NCI-H2196 treated with DMSO at 0.1 percent for 48 hours (cell line): ENCODE results near the gene CES1.
"Not testable (repeated sequence)": the region's sequence is repeated elsewhere in the genome, so short reads cannot be mapped to it uniquely, and the experiment has no call there.

ENCODE experiments used
- DNase-seq: peaks from one replicate; lab custom pipeline; 2025; ENCODE audit not compliant: unreplicated experiment; lab: John Stamatoyannopoulos, UW

Gene CES1

DNA sequence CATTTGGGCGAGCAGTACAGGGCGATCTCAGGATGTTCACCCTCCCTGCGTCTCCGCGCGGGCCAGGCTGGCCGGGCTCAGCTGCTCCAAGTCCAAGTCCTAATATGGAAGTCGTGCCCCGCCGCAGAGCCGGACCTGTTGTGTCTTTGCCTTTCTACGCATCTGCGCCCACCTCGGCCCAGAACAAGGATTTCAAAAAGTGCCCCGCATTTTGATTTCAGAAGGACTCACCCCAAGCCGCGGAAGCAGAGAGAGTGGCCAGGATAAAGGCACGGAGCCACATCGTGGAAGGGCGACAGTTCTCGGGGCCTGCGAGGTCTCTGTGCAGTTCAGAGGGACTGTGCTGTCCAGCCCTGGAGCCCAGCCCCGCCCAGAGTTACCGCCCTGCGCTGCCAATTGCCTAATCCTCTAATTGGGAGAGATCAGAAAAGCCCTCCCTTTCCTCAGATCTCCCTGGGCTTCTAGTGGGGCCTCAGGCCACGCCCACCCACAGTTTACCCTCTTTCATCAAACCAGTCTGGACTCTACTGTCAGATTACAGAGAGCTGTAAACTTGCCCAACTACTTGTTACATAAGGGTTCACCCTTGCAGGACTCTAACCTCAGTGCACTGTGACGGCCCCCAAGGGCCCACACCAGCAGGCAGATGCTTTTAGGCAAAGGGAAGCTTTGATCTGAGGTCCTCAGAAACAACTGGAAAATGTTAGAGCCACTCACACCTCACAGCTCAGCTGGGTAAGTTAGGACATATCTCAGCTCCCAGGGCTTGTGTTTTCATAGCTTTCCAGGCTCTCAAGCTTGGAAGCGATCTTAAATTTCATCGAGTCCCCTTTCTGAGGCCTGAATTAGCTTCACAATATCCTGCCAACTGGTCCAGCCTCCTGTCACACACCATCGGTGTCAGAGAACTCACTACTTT, at the start of gene CES1:
Gene CES1 (minus strand): TSS at position 324 of the 919 bp plus-strand sequence. CDS start 41 bp downstream, at position 283.
- DNase-seq: no peak

DNA sequence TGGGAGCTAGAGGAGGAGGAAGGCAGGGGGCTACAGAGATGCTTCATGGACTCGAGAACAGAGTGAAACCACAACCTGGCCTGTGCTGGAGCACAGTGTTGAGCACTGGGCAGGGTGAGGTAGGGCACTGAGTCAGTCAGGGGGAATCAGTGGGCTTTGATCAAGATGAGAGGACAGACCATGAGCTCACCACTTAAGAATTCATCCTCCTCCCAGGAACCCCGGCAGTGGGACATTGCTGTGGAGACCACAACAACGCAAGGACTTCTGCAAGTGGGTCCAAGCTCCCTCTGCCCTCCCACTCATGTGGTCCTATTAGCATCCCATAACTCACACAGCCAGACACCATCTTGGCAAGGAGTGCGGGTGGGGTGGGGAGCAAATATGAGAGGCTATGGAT, 44.0 kb upstream of the CES1 start:
- DNase-seq: no peak

DNA sequence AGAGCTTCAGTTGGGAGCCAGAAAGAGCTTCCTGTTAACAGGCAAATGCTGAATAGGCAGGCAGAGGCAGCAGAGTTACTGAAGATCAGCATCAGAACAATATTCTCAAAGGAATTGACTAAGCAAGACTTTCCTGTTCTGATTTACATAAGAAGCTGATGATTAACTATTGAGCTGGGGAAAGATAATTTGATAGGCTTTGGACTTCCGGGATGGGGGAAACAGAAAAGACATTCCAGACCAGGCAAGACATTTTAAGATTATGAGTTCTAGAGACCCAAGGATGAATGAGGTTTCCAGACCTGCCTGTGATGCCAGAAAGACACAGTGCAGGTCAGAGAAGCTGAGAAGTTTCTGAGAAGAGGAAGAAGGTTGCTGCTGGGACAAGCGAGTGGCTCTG, 42.4 kb upstream of the CES1 start, which contains the start of gene CES5A:
Gene CES5A (minus strand): TSS at position 101 of the 400 bp plus-strand sequence. CDS start 152 bp downstream, outside the sequence.
- DNase-seq: no peak

DNA sequence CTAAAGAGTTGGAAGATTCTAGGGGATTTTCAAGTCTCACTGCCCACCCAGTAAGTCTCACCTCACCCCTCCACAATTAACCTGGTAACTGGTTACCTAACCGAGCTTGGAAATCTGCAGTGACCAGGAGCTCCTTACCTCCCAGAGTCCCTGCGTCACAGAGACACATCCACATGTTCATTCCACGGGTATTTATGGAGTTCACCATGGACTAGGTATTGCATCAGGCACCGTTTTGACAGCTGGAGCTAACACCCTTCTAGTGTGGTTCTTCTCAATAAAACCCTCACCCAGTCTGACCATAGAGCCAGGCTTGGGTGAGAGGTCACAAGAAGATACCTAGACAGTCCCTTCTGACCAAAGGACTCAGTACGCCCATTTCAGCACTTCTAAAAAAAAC, 40.2 kb upstream of the CES1 start:
- no peak for DNase-seq

DNA sequence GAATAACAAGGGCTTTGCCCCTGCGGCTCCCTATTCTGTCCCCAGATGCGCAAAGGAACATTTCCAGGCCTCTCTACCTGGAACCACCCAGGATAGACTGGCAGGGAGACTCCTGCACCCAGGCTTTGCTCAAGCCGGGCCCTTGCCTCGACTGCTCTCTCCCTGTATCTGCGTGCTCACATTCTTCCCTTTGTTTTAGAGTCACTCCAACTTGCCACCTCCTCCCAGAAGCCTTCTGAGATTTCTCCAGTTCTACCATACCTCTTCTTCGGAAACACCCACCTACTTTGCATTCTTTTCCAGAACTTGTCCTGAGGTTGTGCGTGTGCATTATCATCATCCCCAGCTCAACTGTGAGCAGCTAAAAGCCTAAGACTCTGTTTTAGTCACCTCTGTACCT, 39.2 kb upstream of the CES1 start:
- no peak for DNase-seq

DNA sequence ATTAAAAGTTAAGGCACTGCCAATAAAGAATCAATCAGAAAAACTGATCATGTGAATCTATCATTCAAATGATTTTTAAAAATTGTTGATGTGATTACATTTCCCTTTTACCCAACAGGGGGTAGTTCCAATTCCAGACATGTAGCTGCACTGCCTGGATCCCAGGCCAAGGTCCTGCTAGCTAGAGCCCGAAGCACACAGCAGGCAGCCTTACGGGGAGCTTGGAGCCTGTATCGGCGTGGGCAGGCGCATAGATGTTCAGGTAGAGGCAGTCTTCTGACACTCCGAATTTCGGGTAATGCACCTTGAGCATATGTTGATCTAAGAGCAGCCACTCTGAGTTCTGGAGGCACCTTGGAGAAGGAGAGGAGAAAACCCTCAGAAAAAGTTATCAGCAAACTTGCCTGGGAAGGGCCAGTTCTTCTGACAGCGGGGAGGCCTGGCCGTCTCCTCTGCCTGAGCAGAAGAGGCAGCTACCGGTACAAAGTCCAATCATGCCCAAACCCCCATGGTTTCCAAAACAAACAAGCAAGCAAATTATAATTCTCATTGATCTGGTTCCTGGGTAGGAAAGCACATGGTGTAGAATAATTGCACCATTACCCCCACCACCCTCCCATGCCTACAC, 38.6 kb upstream of the CES1 start:
- DNase-seq: no peak

DNA sequence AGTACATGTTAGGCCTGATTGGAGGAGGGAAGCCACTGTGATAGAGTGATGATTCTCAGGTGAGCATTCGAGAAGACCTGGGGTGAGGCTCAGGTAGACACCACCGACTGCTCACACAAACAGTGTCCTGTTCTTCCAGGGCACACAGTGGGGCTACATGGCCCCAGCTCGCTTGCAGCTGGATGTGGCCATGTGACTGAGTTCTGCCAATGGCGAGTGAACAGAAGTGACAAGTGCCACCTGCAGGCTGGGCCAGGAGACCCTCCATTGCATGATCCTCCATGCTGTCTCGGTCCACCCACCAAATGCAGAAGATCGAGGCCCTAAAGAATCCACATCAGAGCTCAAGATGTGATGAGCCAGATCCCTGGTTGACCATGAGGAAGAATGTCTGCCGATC, 36.1 kb upstream of the CES1 start:
- no peak for DNase-seq

DNA sequence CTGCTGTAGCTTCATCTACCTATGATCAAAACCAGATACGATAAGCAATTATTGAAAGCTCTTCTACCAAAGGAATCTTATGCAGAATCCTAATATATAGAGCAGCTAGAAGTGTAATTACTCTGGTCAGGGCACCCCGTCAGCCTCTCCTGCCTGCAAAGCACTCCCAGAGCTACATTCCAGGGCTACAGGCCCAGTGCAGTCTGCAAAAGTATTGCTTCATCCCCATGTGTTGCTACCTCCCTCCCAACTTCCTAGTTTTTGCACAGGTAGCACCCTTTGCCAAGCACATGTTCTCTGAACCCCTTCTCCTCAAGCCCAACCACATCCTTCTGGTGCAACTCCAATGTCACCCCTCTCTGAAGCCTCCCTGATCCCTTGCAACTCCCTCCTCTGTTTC, 35.2 kb upstream of the CES1 start:
- no peak for DNase-seq

DNA sequence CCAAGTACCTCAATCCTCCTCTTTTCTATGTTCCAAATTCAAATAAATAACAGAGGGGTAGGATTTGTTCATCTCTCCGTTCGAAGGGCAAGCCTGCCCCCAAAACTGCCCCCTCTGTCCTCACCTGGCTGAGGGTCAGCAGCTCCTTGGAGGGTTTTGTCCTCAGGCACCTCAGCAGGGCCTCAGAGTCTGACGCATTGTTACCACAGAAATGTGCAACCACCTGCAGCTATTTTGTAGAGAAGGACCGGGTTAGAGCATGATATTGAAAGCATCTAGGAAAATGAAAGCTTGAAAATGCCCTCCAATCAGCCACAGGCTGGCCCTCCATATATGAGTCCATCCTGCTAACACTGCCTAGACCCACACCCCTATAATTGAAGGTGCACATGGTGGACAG, 28.4 kb upstream of the CES1 start:
- no peak for DNase-seq

DNA sequence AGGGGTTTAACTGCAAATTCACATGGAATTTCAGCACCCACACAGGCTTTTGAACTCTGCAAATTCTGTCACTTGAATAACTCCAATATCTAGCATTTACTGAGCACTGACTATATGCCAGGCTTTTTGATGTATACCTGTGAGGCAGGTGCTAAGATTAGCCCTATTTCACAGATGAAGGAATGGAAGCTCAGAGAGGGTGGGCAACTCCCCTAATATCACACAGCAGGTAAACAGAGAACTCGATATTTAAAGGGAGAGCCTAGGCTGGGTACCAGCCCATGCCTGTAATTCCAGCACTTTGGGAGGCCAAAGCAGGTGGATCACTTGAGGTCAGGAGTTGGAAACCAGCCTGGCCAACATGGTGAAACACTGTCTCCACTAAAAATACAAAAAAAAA, 24.8 kb upstream of the CES1 start:
- not testable (repeated sequence) for DNase-seq

DNA sequence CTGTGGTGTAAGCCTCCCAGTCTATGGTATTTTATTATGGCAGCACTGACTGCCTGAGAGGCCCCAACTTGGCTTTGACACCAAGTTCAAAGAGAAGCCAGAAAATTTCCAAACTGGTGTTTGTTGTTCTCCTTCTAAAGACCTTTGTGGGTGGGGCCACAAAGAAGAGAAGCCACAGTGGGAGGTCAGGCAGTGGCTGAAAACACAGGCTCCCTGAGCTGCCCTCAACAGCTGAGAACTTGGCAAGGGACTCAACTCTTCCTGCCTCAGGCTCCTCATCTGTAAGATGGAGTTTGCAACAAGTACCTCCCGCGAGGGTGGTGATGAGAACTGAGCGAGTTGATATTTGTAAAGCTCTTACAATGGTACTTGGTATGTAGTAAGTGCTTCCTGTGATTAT, 24.1 kb upstream of the CES1 start:
- DNase-seq: no peak

DNA sequence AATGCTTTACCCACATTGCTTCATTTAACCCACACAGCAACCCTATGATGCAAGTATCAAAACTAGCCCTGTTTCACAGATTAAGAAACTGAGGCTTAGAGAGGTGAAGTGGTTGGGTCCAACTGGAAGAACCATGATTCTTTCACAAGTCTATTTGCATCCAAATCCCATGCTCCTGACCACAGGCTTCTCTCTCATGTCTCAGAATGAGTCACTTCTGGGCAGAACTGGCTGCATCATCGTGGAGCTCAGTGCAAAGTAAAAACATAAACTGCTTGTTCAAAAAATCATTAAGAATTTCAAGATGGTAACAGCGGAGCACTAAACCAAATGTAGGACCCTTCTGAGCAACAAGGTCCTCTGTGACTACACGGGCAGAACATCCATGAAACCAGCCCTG, 20.2 kb upstream of the CES1 start:
- no peak for DNase-seq

DNA sequence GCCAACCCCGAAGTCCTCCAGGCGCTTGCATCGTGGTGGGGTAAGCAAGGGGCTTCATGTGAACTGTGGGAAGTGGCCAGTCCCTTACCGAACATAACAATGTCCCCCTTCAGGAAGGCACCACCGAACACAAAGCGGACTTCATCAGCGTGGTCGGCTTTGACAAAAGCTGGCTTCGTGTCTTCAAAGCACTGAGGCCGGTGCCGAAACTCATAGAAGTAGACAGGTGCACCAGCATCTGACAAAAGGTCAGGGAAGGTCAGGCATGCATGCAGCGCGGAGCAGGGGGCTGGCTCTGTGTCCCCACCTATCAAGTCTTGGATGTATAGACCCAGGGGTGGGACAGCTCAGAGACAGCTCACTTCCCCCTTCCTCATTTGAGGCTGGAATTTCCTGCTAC, 16.6 kb upstream of the CES1 start:
- DNase-seq: no peak

DNA sequence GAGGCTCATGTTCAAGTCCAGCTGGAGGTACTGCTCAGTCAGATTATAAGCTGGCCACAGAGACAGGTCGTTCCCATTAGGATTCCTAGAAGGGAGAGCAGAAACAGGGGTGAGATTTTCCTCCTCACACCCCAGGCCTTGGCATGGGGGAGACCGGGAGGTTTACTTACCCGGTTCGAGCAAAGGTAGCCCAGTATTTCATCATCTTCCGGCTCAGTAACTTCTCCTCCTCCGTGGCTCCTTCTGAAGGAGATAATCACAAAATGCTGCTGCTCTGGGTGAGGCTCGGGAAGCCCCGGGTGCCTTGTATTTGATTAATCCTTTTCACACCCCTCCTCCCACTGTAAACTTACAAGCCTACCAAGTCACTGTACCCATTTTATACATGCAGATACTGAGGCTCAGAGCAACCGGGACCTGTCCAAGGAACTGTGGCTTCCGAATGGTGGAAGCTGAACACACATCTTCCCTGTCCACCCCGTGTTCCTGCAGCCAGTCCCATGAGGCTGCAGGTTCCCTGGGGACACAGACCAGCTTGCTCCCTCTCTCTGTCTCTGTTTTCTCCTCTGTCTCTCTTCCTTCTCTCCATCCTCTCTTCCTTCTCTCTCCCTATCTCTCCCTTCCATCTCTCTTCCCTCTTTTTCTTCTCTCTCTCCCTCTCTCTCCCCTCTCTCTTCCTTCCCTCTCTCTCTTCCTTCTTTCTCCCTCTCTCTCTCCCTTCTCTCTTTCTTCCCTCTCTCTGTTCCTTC, 13.9 kb upstream of the CES1 start:
- DNase-seq: no peak

DNA sequence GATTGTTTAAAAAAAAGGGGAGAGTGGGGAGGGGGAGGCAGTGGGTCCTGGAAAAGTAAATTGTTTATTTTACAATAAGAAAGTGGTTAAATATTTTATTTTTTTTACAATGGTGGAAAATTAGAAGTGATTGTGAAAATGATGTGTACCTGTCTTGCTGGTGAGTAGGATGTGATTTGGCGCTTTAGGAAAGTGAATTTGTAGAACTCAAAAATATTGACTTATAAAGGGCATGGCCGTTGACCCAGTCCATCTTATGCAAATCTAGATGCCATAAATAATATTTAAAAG, 10.2 kb upstream of the CES1 start:
- no peak for DNase-seq

DNA sequence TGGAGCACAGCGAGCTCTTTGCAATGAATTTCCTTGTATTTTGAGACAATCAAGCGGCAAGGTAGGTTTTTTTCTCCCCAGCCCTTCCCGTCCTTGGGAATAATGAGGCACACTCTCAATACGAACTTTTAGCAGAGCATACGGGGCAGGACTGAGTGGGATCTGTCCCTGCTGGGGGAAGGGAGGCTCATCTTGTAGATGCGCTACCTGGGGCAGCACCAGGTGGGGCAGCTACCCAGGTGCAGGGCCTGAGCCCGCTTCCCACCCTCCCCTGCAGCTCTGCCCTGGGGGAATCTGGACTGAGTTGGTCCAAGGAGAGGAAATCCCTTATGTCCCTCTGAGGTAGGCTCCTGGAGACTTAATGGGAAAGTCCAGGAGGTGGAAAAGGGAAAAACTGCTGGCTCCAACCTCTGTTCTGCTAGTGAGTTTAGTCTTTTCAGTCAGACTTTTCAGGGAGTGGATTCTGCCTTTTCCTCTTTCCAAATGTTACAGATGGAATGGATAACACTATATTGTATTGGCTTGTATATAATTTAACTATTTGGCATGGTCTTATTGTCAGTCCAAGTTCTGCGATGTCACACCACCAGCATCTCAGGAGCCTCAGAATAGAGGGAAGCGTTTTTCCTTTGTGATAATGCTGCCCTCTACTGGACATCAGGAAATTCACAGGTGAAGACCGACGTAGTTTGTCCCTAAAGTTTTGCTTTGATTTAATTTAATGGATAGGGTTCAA, 9.6 kb upstream of the CES1 start:
- no peak for DNase-seq

DNA sequence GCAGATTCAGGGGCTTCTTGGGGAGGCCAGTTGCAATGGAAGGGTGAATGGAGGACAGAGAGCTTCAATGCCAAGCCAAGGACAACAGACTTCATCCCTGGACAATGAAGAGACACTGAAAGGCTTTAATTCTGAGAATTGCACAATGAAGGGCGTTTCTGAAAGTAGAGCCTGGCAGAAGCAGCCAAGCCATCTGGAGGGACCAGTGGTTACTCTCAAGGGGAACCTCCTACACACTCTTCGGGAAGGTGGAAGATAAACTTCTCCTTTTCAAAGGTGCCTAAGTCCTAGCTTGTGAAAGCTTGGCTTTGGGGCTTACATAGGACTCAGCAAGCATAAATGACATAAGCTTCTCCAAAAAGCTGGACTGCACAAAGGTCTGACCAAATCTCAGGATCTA, 6.2 kb upstream of the CES1 start:
- DNase-seq: no peak

DNA sequence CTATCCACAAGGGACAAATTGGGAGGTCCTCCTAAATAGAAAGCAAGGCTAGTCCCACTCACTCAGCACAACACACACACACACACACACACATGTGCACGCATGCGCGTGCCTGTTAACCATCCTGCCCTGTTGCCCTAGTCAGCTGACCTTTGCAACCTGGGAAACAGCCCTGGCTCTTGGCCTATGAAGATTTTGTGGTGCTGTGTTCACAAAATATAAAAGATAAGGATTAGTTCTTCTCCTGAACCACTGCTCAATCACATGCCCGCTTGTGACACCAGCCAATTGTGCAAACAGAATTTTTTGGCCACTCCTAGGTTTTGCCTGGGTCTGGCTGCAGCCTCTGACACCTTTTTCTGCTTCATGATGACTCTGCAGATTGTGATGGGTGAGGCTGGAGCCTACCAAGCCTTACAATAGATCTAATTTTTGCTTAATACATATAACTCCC, 3.3 kb upstream of the CES1 start:
- no peak for DNase-seq

DNA sequence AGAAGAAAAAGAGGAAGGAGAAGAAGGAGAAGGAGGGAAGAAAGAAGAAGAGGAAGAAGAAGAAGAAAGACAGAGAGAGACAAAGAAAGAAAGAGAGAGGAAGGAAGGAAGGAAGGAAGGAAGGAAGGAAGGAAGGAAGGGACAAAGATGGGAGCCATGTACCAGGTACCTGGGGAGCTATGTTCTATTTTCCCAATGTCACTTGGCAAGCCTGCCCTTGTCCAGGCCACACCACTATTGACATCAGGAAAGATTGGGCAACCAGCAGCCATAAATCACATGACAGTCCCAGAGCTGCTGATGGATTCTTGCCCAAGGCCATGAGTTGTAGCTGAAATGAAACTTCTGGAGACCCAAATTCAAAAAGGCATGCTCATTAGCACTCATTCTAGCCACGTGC, 2.7 kb upstream of the CES1 start:
- DNase-seq: no peak

DNA sequence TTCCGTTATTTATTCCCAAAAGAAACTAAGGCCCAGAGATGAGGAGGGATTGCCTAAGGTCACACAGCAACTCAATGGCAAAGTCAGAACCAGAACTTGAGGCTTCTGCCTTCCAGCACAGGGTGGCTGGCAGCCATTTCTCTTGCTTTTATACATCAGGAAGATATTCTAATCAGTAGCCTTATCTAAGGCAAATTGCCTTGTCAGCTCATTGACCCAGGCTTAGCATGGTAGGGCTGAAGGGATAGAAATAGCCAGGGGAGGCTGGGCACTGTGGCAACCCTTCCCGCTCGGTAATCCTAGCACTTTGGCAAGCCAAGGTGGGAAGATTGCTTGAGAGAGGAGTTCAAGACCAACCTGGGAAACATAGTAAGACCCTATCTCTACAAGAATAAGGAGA, 2.3 kb upstream of the CES1 start:
- DNase-seq: not testable (repeated sequence)

DNA sequence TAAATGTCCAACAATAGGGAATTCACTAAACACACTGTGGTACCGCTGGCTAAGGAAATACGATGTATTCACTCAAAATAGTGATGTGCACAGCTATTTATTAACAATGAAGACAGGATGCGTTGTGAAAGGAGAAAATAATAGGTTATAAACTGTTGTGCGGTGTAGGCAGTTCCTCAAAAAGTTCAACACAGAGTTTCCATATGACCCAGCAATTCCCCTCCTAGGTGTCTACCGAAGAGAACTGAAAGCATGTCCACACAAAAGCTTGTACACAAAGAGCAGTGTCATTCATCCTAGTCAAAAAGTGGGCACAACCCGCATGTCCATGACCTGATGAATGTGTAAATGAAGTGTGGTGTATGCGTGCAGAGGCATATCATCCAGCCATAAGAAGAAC, 1.2 kb upstream of the CES1 start:
- DNase-seq: no peak
